ENCODE measurements around the gene ZNF445.
"Not testable (repeated sequence)": the region's sequence is repeated elsewhere in the genome, so short reads cannot be mapped to it uniquely, and the experiment has no call there.

The ZNF445 gene

DNA sequence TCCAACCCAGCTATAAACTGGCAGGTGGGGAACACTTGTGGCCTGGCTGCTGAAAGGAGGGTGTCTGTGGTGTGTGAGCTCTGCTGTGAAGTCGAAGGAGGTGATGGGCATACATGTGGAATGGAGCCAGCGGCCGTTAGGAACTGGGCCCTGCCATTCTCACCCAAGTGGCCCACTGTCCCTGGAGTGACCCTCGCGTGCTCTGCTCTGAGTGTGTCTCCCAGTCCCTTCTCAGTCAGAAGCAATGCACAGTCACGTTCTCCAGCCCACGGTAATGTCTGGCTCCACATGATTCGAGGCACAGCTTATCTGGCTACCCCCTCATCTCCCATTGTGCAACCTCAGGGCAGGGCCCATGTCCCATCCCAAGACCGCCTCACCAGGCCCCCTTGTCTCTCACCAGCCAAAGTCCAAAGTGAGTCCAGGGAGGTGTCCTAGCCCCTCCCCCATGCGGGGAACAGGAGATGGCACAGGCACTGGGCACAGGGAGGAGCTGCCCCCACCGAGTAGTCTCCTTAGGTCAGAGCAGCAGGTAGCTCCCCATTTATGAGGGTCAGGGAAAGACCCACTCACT is 62.9 kb downstream of the ZNF445 start:
- Histone ChIP-seq H3K27ac (no peak overlapping the region), H3K4me3 (no peak overlapping the region)

GRCh38 chr3:44412365-44412764 is 65.1 kb downstream of the ZNF445 start:
- H3K4me3 ChIP-seq: no peak overlapping the region
- no peak overlapping the region for H3K27ac ChIP-seq

DNA sequence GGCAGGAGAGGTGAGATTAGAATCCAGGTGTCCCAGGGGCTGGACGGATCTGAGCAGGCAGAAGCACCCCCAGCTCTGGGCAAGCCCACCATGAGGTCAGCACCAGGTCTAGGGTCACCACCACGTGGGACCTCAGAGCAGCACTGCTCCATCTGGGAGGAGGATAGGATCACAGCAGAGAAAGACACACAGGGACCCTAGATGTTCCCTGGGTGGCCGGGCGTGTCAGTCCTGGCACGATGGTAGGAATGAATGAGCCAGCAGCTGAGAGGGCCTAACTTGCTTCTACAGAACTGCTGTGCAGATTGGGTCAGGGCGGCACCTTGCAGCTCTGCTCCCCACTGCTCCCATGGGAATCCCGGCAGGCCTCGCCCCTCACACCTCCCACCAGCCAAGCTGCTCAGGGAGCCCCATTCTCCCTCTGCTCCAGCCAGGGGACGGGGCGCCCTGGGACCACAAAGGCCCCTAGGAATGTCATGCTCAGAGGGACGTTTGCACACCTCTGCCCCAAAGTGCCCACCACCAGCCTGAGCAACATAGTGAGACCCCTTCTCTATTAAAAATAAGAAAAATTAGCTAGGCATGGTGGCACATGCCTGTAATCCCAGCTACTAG is 66.3 kb downstream of the ZNF445 start:
- Histone ChIP-seq H3K4me3 (no peak overlapping the region), H3K27ac (no peak overlapping the region)

- Histone ChIP-seq H3K4me3 (no peak overlapping the region), H3K27ac (no peak overlapping the region)
Measured at GRCh38 chr3:44409640-44410410, 67.6 kb downstream of the ZNF445 start.

DNA sequence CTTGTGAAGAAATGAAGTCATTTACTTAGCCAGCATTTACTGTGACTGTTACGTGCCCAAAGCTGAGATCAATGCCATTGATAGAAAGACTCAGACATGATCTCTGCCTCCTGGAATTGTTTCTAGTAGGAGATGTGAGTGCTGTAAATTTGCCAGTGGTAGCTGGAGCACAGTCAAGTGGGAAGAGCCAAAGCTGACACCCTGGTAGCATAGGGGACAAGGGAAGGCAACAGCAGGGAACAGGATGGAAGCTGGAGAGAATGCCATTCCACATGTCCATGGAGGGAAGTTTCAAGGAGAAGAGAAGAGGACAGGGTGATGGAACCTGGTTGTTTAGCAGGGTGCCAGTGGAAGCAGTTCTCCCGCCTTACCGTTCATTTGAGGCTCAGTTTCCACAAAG is 74.9 kb downstream of the ZNF445 start:
- H3K27ac ChIP-seq: no peak overlapping the region
- H3K4me3 ChIP-seq: no peak overlapping the region

- no peak overlapping the region for H3K4me3 ChIP-seq
- no peak overlapping the region for H3K27ac ChIP-seq
Measured at GRCh38 chr3:44400771-44401170, 76.7 kb downstream of the ZNF445 start.

DNA sequence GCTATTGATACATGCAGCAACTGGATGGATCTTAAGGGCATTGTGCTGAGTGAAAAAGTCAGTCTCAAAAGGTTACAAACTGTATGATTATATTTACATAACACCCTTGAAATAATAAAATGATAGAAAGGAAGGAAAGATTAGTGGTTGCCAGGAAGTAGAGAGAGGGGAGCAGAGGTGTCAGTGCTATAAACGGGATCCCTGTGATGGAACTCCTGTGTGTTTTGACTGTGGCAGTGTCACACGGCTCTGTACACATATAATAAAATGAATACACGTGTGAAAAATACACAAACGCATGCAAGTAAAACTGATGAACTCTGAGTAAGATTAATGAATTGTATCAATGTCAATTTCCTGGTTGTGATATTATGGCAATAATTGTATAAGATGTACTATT is 78.6 kb downstream of the ZNF445 start:
- no peak overlapping the region for H3K27ac ChIP-seq

GRCh38 chr3:44398271-44398670 is 79.2 kb downstream of the ZNF445 start:
- not testable (repeated sequence) for H3K4me3 ChIP-seq, H3K27ac ChIP-seq

More for the DNA sequence above, 78.6 kb downstream of the ZNF445 start:
- H3K4me3 ChIP-seq: no peak overlapping the region

DNA sequence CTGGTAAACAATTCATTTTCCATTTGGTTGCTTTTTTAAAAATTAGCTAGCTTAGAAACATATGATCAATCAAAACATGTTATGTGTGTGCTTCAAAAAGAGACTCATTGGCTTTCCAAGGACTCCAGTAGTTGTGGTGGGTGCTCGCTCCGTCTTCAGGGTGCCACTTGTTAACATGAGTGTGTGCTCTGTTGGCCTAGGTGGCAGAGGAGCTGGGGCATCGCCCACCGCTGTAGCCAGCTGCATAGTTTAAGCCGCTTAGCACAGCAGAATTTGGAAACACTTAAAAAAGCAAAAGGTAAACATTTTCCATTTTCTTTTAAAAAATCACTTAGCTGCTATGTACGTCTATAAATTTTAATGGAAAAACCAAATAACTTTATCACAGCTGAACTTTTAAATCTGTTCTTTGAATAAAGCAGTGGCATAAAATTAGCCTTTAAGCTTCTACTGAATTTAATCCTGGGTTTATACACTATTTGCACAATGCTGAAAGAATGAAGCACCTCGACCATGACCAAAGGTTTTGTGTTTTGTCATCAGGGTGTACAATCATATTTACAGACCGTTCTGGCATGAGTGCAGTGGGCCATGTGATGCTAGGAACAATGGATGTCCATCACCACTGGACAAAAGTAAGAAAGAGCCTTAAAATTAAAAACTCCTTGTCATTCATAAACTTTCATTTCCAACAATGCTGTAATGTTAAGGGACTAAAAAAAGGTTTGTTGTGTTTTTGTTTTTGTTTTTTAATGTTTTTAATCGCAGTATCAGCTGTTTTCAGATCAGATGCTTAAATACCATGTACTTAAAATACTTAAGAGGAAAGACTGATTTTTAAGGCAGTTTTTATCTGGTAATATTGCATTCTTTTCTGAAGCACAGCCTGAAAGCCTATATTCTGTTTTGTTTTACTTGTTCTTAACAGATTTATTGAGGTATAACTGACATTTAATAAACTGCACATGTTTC is 81.0 kb downstream of the ZNF445 start:
- Histone ChIP-seq H3K4me3 (no peak overlapping the region), H3K27ac (no peak overlapping the region)

DNA sequence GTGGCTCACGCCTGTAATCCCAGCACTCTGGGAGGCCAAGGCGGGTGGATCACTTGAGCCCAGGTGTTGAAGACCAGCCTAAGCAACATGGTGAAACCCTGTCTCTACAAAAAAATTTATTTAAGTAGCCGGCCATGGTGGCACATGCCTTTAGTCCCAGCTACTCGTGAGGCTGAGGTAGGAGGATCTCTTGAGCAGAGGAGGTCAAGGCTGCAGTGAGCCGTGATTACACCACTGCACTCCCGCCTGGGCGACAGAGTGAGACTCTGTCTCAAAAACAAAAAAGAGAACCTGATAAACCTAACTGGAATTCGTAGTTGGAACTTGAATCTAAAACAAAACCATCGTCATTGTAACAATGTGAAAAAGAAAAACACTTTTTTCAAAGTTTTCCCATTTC is 81.8 kb downstream of the ZNF445 start:
- no peak overlapping the region for H3K27ac ChIP-seq
- H3K4me3 ChIP-seq: no peak overlapping the region

GRCh38 chr3:44392489-44392888 is 85.0 kb downstream of the ZNF445 start:
- H3K4me3 ChIP-seq: no peak overlapping the region

GRCh38 chr3:44387404-44387803 is 90.1 kb downstream of the ZNF445 start:
- H3K27ac ChIP-seq: no peak overlapping the region
- H3K4me3 ChIP-seq: no peak overlapping the region

More at GRCh38 chr3:44392489-44392888, 85.0 kb downstream of the ZNF445 start:
- H3K27ac ChIP-seq: no peak overlapping the region
